ENCODE results near the gene GMEB2. TPM values are rescaled to one million over a fixed set of nuclear protein-coding genes. Genes with fewer than 3 reads are reported as not detected.

Gene GMEB2
- total and polyA plus RNA-seq, 2 donors (not counting 1 experiment from before 2014, with no cell fraction given), result 6.3 to 10.9 TPM

- Histone ChIP-seq H3K4me2 (ENCODE audit: extremely low read depth, insufficient read depth, low read length) (peak overlapping the region; percentile 95), H3K27ac (ENCODE audit: insufficient read depth, low read length) (peak overlapping the region; percentile 38), H3K79me2 (ENCODE audit: control insufficient read depth, insufficient read depth, low read length) (peaks cover 30% of the 10 kb centered on the region), H3K36me3 (ENCODE audit: control insufficient read depth, insufficient read depth, low read length) (no peaks in the 10 kb centered on the region), H3K27me3 (ENCODE audit: control insufficient read depth, insufficient read depth, low read length) (no peaks in the 10 kb centered on the region), H2AFZ (ENCODE audit: low read length) (no peak overlapping the region), H4K20me1 (ENCODE audit: control insufficient read depth, extremely low read depth, insufficient read depth, low read length) (no peaks in the 10 kb centered on the region), H3K4me1 (ENCODE audit: control insufficient read depth, extremely low read depth, insufficient read depth, low read length) (no peaks in the 10 kb centered on the region), H3K4me3 (replicated peaks in 1 of 4; ENCODE audit: control extremely low read depth in 1 of 4, insufficient read depth in 1 of 4, low read depth in 3 of 4, low read length in 4 of 4) (peak overlapping the region; percentile 64 to 96 (median 95)), H3K9me3 (ENCODE audit: control insufficient read depth, insufficient read depth, low read depth, low read length) (no peaks in the 10 kb centered on the region), H3K9ac (ENCODE audit: insufficient read depth, low read length) (peak overlapping the region; percentile 94)
- DNase-seq (ENCODE audit: low read depth in 2 of 2), result peak; percentile 60 to 81
- no peak for TF ChIP-seq CTCF (conservative IDR thresholded peaks at IDR 0.05 in 1 of 2, IDR thresholded peaks at IDR 0.05 in 1 of 2; ENCODE audit: low read depth in 1 of 2, low read length in 2 of 2)
- TF ChIP-seq EZH2 (IDR thresholded peaks at IDR 0.05; ENCODE audit: low read length, missing control alignments), result no peak
Measured at GRCh38 chr20:63628246-63628975, 1.5 kb upstream of the GMEB2 start.

GRCh38 chr20:63627751-63628245 lies 897 bp upstream of the GMEB2 start:
- DNase-seq (ENCODE audit: low read depth in 2 of 2), result no peak
- Histone ChIP-seq H3K27ac (ENCODE audit: insufficient read depth, low read length) (peak overlapping the region; percentile 26), H3K4me2 (ENCODE audit: extremely low read depth, insufficient read depth, low read length) (peak overlapping the region; percentile 95), H4K20me1 (ENCODE audit: control insufficient read depth, extremely low read depth, insufficient read depth, low read length) (no peaks in the 10 kb centered on the region), H3K9me3 (ENCODE audit: control insufficient read depth, insufficient read depth, low read depth, low read length) (no peaks in the 10 kb centered on the region), H3K4me3 (replicated peaks in 1 of 4; ENCODE audit: control extremely low read depth in 1 of 4, insufficient read depth in 1 of 4, low read depth in 3 of 4, low read length in 4 of 4) (peak overlapping the region; percentile 64 to 96 (median 95)), H3K36me3 (ENCODE audit: control insufficient read depth, insufficient read depth, low read length) (no peaks in the 10 kb centered on the region), H3K27me3 (ENCODE audit: control insufficient read depth, insufficient read depth, low read length) (no peaks in the 10 kb centered on the region), H3K4me1 (ENCODE audit: control insufficient read depth, extremely low read depth, insufficient read depth, low read length) (no peaks in the 10 kb centered on the region), H3K79me2 (ENCODE audit: control insufficient read depth, insufficient read depth, low read length) (peaks cover 34% of the 10 kb centered on the region), H3K9ac (ENCODE audit: insufficient read depth, low read length) (peak overlapping the region; percentile 94), H2AFZ (ENCODE audit: low read length) (no peak overlapping the region)
- TF ChIP-seq CTCF (conservative IDR thresholded peaks at IDR 0.05 in 1 of 2, IDR thresholded peaks at IDR 0.05 in 1 of 2; ENCODE audit: low read depth in 1 of 2, low read length in 2 of 2) (no peak), EZH2 (IDR thresholded peaks at IDR 0.05; ENCODE audit: low read length, missing control alignments) (no peak)

GRCh38 chr20:63627129-63627750 lies 339 bp upstream of the GMEB2 start:
- Histone ChIP-seq H3K36me3 (ENCODE audit: control insufficient read depth, insufficient read depth, low read length) (no peaks in the 10 kb centered on the region), H3K4me3 (replicated peaks in 1 of 4; ENCODE audit: control extremely low read depth in 1 of 4, insufficient read depth in 1 of 4, low read depth in 3 of 4, low read length in 4 of 4) (peak overlapping the region; percentile 64 to 96 (median 95)), H3K9ac (ENCODE audit: insufficient read depth, low read length) (peak overlapping the region; percentile 94), H3K4me2 (ENCODE audit: extremely low read depth, insufficient read depth, low read length) (peak overlapping the region; percentile 64), H3K79me2 (ENCODE audit: control insufficient read depth, insufficient read depth, low read length) (peaks cover 39% of the 10 kb centered on the region), H3K4me1 (ENCODE audit: control insufficient read depth, extremely low read depth, insufficient read depth, low read length) (no peaks in the 10 kb centered on the region), H2AFZ (ENCODE audit: low read length) (peak overlapping the region; percentile 68), H3K27ac (ENCODE audit: insufficient read depth, low read length) (peak overlapping the region; percentile 91), H3K27me3 (ENCODE audit: control insufficient read depth, insufficient read depth, low read length) (no peaks in the 10 kb centered on the region), H3K9me3 (ENCODE audit: control insufficient read depth, insufficient read depth, low read depth, low read length) (no peaks in the 10 kb centered on the region), H4K20me1 (ENCODE audit: control insufficient read depth, extremely low read depth, insufficient read depth, low read length) (no peaks in the 10 kb centered on the region)
- TF ChIP-seq CTCF (conservative IDR thresholded peaks at IDR 0.05 in 1 of 2, IDR thresholded peaks at IDR 0.05 in 1 of 2; ENCODE audit: low read depth in 1 of 2, low read length in 2 of 2) (no peak), EZH2 (IDR thresholded peaks at IDR 0.05; ENCODE audit: low read length, missing control alignments) (no peak)
- peak; percentile 89 to 94 for DNase-seq (ENCODE audit: low read depth in 2 of 2)
